ENCODE results near the gene SEZ6L.

The SEZ6L gene

DNA sequence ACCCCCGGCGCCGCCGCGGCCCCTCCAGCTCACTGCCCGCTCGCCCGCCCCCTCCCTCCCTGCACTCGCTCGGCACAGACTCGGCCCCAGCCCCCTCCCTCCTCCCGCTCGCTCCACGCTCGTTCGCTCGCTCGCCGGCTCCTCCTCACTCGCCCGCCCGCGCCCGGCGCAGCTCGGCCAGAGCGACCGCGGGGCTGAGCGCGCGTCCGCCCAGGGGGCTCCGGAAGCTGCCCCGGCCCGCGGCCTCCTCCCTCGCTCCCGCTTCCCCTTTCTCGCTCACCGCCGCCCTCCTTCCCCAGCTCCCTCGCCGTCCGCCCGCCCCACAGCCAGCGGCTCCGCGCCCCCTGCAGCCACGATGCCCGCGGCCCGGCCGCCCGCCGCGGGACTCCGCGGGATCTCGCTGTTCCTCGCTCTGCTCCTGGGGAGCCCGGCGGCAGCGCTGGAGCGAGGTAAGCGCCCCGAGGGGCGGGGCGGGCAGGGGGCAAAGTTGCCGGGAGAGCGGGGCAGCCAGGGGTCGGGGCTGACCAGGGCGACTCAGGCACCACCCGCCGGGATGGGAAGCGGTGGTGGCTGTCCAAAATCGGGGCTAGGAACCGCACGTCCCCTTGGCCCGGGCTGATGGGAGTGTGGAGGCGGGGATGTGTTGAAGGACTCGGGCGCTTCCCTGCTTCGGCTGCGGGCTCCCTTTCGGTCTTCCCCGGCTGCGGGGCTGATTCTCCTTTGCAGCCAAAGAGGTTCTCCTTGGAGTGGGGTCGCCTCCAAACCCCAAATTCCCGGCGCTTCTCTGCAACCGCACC lies at the start of gene SEZ6L:
Gene SEZ6L (plus strand): TSS at position 148 of the 797 bp plus-strand sequence. CDS start 208 bp downstream, at position 356.
- no peak for DNase-seq (ENCODE audit: low read depth in 2 of 2)

DNA sequence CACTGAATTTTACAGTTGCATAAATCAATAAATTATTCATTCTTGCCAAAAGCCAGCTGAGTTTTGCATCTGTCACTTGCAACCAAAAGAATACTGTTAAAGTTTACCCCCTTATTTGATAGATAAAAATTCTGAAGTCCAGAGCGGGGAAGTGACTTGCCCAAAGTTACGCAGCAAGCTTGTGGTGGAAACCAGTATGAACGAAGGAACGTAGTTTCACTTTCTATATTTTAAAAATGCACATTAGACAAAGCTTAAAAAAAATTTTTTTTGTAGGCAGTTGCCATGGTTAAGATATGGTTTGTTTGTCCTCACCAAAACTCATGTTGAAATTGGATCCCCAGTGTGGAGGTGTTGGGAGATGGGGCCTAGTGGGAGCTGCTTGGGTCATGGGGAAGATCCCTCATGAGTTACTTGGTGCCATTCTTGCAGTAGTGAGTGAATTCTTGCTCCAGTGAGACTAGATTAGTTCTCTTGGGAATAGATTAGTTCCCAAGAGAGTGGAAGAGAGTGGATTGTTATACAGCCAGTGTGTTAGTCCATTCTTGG lies 46.3 kb upstream of the SEZ6L start:
- no peak for DNase-seq (ENCODE audit: low read depth in 2 of 2)

DNA sequence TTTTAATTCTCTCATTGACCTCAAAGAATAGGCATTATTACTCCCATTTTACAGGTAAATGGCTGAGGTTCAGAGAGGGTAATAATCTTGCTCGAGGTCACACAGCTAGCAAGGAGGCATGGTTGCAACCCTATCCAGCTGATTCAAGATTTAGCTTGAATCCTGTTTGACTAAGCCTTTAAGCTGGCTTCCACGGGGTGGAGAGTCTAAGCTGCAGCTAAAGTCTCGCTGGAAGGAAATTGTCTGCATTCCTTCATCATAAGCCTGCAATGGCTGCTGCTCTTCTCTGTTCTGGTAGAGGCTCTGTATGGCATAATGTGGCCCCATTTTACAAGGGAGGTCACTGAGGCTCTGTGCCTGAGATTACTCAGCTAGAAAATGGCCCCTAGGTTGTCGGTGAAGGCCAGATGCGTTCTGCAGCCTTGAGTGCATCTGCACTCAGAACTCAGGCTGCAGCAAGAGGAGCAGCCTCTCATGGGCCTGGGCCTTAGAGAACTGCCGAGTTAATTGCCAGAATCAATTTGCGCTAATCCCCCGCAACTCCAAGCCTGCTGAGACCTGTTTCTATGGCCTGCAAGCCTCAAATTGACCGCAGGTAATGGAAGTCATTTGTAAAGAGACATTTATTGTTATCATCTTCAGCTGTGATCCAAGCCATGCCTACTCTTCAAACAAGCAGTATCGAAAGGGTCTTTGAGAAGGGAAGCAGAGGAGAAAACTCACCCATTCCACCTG lies 44.1 kb upstream of the SEZ6L start:
- no peak for DNase-seq (ENCODE audit: low read depth in 2 of 2)

DNA sequence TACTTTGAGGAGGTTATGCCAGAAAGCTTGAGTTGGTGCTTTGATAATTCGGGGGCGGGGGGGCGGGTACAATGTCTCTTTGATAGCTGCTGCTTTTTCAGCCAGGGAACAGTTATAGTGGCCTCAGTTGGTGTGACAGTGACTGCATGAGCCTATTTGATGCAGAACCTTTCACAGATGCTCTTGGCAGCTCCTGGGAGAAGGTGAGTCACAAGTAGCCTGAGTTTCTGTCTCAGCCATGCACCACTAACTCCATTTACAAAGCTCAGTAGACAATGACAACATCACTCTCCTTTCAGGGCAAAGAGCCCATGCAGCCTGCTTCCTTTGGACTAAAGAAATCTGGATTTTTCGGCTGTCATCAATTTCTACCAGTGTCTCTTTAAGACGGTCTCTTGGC lies 42.1 kb upstream of the SEZ6L start:
- no peak for DNase-seq (ENCODE audit: low read depth in 2 of 2)

DNA sequence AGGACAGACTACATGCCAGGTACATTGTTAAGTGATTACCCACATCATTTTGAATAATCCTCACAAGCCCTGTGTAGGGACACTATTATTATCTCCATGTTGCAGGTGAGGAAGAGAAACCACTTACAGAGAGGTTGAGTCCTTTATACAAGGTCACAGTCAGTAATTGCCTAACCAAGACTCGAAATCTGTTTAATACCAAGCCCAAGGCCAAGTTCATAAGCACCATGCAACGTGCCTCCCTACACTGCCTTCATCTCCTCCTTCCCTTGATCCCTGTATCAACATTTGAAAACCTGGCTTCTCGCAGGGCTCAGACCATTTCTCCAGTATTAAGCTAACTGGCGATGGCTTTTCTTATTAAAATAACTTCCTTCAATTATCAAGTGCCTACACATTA lies 41.7 kb upstream of the SEZ6L start:
- DNase-seq (ENCODE audit: low read depth in 2 of 2) = no peak

DNA sequence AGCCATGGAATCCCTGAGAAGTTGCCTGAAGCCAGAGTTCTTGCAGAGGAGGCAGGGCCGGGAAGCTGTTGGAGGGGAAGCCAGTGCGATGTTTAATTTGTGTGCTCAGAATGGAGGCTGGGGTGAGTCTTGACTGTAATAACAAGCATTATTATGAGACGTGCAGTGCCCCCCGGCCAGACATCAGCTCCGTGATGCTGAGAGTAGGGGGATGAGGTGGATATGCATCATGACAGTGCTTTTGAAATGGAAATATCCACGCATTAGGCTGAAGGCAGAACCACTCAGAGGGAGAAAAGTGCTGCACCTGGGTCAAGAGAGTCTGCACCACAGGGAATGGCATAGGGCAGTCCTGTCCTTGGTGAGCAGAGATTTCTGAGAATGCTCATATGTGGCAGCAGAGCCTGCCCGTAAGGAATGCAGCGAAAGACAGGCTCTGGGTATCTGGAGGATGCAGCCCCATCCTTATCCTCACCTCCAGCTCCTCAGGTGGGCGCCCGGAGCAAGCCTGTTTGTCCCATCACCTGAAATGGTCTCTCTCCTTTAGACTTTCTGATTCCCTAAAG lies 37.6 kb upstream of the SEZ6L start:
- no peak for DNase-seq (ENCODE audit: low read depth in 2 of 2)

DNA sequence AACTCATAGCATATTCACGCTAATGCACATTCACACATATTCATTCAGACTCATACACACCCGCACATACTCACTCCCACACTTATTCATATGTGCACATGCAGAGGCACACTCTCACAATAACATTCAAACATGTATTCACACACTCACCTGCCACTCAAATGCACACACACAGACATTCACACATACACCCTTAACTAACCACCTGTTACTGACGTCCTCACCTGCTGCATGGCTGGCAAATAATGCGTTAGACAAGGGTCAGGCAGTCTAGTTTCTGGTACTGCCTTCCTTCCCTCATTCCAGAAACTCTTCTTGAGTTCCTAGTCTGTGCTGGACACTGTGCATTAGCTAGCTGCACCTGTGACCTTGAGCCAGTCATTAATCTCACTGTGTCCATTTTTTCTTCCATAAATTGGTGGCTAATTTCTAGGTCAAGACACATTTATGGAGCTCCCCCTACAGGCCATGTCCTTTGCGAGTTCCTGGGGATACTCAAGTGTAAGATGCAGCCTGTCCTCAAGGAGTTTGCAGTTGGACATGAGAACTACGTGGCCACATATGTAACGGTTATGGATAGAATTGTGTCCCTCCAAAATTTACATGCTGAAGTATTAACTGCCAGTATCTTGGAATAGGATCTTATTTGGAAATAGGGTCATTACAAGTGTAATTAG lies 34.5 kb upstream of the SEZ6L start:
- no peak for DNase-seq (ENCODE audit: low read depth in 2 of 2)

DNA sequence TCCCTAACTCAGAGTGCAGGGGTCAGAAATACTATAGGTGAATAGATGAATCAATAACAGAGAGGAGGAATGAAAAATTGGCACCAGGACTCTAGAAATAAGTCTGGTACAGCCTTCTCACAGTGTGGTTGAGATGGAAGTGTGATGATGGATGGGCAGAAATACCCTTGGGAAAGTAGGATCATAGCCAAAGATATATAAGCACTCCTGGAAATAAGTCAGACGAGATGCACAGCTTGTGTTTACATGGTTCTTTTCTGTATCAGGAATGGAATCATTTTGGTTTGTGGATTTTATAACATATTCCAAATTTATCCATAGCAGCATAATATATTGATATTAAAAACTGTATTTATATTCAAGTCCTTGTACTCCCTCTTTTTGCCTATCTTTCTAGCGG lies 33.5 kb upstream of the SEZ6L start:
- no peak for DNase-seq (ENCODE audit: low read depth in 2 of 2)

DNA sequence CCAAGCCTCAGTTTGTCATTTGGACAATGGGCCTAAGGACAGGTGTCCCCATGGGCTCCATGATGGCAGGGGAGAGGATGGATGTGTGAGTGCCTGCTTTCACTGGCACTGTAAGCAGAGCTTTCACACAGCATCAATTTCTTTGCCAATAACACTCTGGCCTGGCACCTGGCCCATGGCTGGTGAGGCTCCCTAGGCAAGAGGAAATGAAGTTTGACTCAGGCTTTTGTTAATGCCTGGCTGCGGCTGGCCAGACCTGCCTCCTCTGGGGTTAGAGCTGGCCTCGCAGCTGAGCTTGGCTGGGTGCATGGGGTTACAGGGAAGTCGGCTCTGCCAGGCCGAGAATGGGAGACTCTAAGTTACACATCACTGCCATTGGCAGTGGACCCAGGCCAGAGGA lies 30.0 kb upstream of the SEZ6L start:
- DNase-seq (ENCODE audit: low read depth in 2 of 2) = no peak

DNA sequence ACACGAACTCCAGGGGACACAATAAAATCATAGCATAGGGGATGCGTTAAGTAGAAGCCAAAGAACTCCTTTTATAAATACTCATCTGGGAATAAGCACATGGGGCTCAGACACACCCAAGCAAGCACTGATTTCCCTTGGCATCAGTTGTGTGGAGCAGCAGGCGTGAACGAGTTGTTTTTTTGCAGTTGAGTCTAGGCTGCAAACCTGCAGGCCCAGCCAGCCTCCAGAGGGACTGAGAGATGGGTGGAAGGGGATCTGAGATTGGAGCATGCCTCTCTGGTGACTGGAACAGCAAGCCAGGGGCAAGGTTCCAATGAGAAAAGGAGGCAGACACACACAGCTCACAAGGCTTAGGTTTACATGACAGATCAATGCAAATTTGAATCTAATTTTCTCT lies 27.4 kb upstream of the SEZ6L start:
- no peak for DNase-seq (ENCODE audit: low read depth in 2 of 2)

DNA sequence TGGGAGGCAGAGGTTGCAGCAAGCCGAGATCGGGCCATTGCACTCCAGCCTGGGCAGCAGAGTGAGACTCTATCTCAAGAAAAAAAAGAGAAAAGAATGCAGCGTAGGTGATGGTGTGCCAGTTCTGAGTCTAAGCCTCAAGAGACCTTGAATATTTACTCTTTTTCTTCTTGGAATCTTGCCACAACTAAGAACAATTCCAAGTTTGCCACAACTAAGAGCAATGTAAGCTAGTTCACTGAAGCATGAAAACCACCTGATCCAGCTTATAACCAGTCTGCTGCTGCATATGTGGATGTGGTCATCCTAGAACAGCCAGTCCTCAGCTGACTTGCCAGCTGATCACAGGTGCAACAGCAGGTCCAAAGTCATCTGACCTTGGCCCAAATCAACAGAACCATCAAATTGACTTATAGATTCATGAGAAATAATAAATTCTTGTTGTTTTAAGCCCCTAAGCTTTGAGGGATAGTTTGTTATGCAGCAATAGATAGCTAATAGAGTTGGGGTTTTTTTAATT lies 25.4 kb upstream of the SEZ6L start:
- no peak for DNase-seq (ENCODE audit: low read depth in 2 of 2)

DNA sequence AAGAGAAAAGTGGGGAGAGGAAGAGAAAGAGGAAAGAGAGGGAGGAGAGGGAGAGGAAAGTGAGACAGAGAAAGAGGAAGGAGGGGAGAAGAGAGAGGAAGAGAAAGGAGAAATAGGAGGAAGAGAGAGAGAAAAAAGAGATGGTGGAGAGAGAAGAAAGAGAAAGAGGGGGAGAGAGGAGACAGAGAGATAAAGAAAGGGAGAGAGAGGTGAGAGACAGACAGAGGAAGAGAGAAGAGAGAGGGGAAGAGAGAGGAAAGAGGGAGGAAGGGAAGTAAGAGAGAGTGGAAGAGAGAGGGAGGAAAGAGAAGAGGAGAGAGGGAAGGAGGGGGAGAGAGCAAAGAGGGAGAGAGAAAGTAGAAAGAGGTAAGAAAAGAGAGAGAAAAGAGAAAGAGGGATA lies 9.4 kb upstream of the SEZ6L start:
- DNase-seq (ENCODE audit: low read depth in 2 of 2) = no peak

DNA sequence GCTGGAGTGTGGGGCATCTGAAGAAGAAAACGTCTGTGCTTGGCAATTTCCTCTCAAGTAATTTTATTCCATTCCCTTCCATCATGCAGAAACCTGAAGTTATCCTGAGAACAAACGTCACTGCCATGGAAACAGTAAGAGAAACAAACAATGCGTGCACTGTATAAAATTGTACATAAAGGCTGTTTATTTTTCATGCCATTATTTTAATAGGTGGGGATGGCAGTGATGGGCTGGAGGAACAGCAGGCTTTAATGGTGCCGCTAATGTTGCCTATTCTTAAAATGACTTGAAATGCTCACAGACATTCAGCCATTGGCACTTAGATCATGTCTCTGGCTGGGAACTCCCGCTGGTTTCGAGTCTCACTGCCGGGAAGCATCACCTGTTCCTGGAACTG lies 7.5 kb upstream of the SEZ6L start:
- DNase-seq (ENCODE audit: low read depth in 2 of 2) = no peak

DNA sequence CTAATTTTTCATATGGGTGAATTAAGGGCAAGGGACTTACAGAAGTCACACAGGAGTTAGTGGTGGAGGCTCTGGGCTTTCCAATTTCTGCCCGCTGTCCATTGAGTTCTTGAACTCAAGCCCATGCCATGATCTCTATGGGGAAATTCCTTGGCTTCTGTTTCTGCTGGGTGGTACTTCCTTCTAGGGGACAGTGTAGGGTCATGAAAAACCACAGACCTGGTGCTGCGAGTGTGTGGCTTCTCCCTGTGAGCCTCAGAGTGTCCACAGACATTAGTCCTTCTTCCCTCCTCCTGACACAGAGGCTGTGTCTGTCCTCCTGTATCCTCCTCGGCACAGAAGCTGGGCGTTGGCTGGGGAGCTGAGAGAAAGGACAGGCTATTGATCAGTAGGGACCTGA lies 6.3 kb upstream of the SEZ6L start:
- DNase-seq (ENCODE audit: low read depth in 2 of 2) = no peak

DNA sequence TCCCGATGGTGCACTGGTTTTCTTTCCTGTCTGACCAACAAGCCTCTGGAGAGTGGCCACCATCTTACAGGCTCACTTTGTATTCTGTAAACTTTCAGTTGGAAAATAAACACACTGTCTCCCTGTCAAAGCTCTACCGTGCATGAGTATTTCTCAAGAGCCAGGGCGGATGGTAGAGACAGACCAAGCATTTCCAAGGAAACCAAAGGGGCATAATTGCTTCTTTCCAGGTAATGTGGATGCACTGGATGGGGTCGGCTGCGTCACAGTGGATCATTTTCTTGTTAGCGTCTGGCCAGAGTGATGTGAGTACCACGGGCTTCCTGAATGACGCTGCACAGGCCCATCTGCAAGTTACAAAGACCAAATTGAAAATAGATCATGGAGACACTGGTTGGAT lies 5.1 kb upstream of the SEZ6L start:
- no peak for DNase-seq (ENCODE audit: low read depth in 2 of 2)

DNA sequence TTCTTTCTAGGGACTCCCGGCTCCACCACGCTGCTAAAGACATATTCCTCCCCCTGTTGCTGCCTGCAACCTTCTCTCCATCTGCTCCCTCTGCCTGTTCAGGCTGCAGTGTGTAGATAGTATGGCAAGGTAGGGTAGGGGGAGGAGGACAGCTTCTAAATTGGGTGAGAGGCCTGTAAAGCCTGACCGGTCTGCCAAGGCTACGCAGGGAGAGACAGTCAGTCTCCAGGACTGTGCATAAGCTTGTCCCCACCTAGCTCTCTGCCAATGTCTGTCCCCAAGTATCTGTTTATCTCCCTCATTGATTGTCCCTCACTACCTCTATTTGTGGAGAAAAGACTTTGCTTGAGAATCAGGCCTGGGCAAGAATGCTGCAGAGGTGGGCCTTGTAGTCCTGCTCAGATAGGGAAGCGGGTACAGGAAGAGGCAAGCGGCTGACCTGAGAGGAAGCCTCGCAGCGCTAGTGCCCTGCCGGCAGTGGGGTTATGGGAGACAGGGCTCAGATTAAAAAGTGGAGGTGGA lies 871 bp upstream of the SEZ6L start:
- DNase-seq (ENCODE audit: low read depth in 2 of 2) = no peak

DNA sequence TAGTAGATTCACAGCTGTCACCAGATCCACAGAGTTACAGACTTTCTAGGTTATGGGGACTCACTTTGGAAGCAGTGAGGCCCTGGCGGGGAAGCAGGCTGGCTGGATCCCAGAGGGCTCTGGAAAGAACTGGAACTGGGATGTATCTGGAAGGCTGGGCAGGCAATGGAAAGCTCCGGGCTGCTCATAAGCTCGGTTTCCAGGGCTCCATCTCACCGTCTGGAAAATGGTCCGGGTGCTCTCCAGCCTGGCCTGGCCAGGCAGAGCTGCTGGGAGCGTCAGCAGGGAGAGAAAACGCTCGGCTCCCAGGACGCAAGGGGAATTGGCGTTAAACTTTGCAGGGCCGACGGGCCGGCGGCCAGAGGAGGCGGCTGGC lies 335 bp upstream of the SEZ6L start:
- no peak for DNase-seq (ENCODE audit: low read depth in 2 of 2)

DNA sequence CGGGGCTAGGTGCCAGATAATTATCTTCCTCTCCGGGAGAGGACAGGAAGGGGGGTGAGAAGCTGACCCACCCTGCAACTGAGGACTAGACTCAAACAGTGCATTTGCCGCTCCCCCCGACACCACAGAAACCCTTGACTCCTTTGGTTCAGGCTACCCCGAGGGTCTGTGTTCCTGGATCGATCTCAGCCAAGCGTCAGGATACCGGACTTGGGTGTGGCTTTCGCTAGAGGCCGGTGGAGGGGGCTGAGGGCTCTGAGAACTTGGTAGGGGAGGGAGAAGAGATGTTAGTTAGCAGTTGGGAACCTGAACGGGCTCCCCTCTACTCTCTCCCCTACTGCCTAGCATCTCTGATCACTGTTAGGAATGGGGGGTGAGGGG lies 840 bp downstream of the SEZ6L start:
- no peak for DNase-seq (ENCODE audit: low read depth in 2 of 2)

DNA sequence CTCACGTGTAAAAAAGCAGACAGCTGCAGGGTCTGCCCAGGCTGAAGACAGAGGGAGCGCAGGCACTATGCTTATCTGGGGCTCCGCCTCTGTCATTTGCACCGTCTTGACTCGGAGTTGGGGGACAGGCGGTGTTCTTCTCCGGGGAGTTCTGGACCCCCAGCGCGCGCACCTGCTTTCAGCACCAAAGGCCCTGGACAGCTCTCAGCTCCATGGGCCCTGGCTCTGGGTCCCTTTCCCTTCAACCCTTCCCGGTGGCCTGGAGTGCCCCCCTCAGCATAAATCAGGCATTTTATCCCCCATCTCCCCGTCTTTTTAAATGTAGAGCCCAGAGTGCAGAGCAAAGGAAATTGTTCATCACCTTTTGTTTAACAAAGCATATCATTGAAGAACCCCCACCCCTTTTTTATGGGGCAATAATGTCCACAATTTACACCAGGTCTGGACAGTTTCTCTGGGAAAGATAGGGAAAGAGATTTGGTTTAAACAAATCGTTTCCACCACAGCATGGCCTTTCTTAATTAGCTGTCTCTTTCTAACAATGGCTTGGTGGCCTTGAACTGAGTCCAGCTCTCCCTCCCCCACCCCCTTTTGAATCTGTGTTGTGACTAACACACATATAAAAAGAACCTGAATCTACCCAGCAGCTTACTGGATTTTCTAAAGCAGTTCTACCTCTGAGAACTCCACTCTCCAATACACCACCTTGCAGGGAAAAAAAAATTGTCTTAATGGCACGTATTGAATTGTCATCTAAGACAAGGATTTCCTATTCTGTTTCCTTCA lies 1.7 kb downstream of the SEZ6L start:
- no peak for DNase-seq (ENCODE audit: low read depth in 2 of 2)

DNA sequence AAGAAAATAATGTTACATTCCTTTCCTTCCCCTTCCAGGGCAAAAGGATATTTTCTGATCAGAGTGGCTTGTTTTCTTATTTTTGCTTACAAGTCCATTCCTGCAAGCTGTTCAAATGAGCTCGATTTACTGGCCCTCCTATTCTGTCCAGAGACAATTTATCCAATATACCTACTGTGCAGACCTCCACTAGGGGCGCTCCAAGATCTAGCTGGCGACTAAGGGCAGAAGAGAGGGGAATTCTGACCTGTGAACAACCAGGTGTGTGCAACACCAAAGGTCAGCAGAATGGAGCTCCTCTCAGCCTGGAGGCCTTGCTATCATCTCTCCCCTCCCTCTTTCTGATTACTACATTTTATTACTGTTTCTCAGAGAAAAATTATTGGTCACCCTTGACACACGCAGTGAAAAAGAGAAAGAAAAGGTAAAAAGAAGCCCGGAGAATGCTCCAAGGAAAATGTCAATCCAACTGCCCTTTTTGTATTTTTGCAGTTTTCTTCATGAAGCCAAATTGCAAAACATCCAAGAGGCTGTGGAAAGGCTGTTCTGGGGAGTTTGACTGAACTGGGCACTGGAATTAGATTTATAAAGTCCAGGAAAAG lies 3.2 kb downstream of the SEZ6L start:
- no peak for DNase-seq (ENCODE audit: low read depth in 2 of 2)

DNA sequence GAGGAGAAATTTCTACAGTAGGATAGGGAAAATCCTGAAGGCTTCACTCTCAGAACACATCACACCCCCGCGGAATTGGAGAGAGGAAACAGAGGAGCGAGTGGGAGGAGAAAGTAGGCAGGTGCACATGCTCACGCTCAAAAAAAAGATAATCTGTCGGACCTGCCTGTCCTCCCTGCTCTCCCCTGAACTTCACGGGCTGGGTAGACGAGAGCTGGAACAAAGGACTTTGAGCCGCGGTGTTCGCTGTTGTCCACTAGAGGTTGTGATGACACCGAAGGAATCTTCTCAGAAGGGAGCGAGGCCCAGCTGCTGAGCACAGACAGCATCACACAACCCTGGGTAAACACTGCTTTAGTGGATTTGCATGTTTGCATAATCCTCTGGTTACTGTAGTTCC lies 5.0 kb downstream of the SEZ6L start:
- DNase-seq (ENCODE audit: low read depth in 2 of 2) = no peak

Measured in stimulated activated CD8-positive, alpha-beta memory T cell treated with anti-CD3 and anti-CD28 coated beads, Interleukin-7, amount 100 ng/mL, for 4 hours (primary cell).